GM12874 (cell line): ENCODE data around the gene OR10A7.

Experiments used
- CTCF ChIP-seq: IDR thresholded peaks from 2 replicates; pipeline ENCODE4 v1.5.1; 2011; ENCODE audit warnings: low read depth, mild to moderate bottlenecking, control low read depth, low read length, moderate library complexity; ENCODE audit not compliant: insufficient read depth

Gene OR10A7

GRCh38 chr12:55226523-55226922, 5.7 kb downstream of the OR10A7 start:
- TF ChIP-seq CTCF: no peak

- TF ChIP-seq CTCF: no peak
Observed at GRCh38 chr12:55227643-55228042, 6.8 kb downstream of the OR10A7 start.

GRCh38 chr12:55244309-55244708, 23.5 kb downstream of the OR10A7 start, which contains the start of gene OR6C74:
Gene OR6C74, plus strand, starts transcription at chr12:55244609. Its CDS starts 2,679 bp downstream, at chr12:55247288.
- TF ChIP-seq CTCF: no peak

GRCh38 chr12:55246159-55246558, 25.3 kb downstream of the OR10A7 start:
- no peak for TF ChIP-seq CTCF

GRCh38 chr12:55250944-55251343, 30.1 kb downstream of the OR10A7 start:
- no peak for TF ChIP-seq CTCF

- no peak for TF ChIP-seq CTCF
Observed at GRCh38 chr12:55253281-55253680, 32.5 kb downstream of the OR10A7 start.

GRCh38 chr12:55256831-55257230, 36.0 kb downstream of the OR10A7 start:
- TF ChIP-seq CTCF: no peak

GRCh38 chr12:55258303-55258702, 37.5 kb downstream of the OR10A7 start:
- TF ChIP-seq CTCF: no peak
